GF-D8 (cell line): ENCODE results near the gene CLIP1.
"Not testable (repeated sequence)": the region's sequence is repeated elsewhere in the genome, so short reads cannot be mapped to it uniquely, and the experiment has no call there.

Experiments
- DNase-seq: peaks from one replicate; lab custom pipeline; 2025; lab: John Stamatoyannopoulos, UW

Gene CLIP1

GRCh38 chr12:122310626-122311333 is 111.7 kb downstream of the CLIP1 start:
- DNase-seq: no peak

- DNase-seq: no peak
Measured at GRCh38 chr12:122309564-122310121, 112.8 kb downstream of the CLIP1 start.

DNA sequence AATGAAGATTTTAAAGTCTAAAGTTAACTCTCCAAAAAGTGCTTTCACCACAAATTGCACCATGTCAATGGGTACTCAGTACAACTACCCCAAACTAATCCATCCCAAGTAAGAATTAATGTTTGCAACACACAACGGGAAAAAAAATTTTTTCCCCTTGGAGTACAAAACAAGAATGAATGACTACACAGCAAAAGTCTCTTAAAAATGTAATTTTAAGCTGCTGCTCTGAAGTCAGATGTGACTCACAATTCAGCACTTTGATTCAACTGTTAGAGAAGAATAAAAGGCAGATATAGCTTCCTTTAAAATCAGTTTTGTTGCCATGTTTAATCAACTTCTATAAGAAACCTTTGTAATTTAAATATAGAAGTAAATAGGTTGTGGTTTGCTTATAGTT is 113.7 kb downstream of the CLIP1 start:
- no peak for DNase-seq

DNA sequence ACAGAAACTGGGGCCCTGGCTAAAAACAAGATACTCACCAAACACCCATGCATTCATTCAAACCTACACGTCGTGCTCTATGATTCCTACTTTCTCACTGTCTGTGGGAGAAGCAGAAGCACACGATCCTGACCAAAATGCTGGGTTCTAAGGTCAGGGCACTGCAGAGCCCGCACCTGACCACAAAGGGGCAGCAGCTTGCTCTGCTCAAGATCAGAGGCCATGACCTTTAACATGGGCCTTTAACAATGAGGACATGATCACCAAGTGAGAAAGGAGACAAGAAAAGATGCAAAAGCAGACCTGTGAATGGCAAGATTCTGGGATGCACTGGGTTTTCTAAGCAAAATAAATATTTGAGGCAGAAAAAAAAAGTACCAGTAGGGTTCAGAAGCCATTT is 116.1 kb downstream of the CLIP1 start:
- no peak for DNase-seq

DNA sequence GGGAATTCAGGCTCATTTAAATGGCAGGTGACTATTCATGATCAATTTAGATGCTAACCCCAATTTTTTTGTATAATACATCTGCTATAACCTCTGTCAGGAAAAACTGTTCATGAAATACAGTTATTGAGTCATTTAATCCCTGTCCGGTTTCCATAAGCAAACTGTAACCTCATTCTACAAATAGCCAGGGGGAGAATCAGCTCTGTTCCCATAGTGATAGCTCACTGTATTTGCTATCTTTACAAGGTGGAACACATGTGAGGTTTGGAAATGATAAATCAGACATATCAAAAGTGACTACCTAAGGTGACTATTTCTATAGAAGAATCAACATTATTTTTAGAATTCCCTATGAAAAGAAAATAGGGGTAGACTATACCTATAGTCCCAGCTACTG is 117.5 kb downstream of the CLIP1 start:
- DNase-seq: no peak

DNA sequence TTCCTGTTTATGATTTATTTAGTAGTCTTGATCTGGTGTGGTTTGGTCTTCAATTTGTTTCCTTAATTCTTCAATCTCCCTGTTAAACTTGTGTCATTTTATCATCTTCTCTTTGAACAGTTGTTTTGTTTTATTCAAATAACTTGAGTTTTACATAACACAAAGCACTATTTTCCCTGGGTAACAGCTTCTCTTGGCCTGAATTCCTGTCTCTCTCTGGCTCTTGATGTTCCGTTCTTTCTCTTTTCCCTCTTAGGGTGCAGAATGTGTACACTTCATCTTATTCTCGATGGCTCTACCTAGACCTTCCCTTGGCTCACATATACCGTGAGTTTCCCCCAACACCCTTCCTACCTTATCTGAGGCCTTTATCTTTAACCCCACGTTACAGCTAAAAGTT is 119.4 kb downstream of the CLIP1 start:
- DNase-seq: no peak

GRCh38 chr12:122298071-122298748 is 124.3 kb downstream of the CLIP1 start:
- no peak for DNase-seq

- no peak for DNase-seq
Measured at GRCh38 chr12:122297494-122297893, 125.0 kb downstream of the CLIP1 start.

DNA sequence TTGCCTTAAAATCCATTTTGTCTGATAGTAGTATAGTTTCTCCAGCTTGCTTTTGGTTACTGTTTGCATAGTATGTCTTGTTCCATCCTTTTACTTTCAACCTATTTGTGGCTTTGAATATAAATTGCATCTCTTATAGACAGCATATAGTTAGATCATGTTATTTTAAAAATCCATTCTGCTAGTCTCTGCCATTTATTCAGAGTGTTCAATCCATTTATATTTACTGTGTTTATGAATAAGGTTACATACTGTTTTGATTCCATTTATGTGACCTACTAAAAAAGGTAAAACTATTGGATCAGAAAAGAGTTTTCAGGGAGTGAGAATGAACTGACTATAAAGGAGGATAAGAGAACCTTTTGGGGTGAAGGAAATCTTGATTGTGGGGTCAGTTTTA is 126.6 kb downstream of the CLIP1 start:
- no peak for DNase-seq

DNA sequence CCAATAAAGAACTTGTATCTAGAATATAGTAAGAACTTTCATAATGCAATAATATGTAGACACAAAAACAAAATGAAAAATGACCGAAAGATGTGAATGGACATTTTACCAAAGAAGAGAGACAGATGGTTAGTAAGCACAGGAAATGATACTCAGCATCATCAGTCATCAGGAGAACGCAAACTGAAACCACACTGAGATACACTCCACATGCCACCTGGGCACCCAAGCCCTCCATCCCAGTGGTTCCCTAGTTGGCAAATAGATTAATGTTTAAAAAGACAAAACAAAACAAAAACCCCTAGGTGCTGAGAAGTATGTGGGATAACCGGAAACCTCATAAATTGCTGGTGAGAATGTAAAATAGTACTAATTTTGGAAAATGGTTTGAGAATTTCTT is 129.4 kb downstream of the CLIP1 start:
- no peak for DNase-seq

DNA sequence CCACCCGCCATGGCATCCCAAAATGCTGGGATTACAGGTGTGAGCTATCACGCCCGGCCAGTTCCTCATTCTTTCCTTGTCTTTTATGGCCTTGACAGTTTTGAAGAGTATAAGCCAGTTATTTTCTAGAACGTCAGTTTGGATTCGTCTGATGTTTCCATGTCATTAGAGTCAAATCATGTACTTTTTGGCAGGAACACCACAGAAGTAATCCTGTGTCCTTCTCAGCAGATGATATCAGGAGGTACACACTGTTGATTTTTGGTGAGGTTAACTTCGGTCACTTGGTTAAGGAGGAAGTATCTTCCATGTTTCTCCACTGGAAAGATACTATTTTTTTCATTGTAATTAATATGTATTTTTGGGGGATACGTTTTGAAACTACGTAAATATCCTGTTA is 131.0 kb downstream of the CLIP1 start:
- no peak for DNase-seq

DNA sequence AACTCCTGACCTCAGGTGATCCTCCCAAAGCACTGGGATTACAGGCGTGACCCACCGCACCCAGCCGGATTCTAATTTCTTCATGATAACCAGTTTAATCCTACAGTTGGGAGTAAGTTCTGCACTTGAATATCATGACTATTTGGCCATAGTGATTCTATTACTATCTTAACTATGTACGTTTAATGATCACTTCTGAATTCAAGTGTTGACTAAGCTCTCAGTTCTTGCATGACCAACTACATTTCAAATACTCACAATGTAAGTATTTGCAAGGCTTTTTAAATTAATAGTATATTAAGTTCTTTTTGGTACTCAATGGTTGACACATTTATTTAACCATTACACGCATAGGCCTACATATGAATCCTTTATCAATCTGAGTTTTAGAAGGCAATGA is 138.8 kb downstream of the CLIP1 start:
- DNase-seq: no peak

DNA sequence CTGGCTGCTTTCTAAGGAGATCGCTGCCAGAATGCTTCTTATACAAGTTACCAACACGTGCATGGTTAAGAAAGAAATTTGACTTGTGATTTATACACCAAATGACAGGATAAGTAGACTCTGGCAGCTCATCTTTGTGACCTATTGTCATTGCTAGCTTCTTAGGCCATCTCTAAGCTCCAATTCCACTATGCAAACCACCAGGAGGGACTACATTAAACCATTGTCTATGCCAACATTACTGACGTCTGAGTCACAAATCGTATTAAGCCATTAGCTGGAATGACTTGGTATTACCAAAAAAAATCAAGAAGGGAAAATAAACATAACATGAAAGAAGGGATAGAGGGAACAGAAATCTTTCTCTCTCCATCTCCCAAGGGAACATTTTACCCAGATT is 140.4 kb downstream of the CLIP1 start:
- DNase-seq: no peak

DNA sequence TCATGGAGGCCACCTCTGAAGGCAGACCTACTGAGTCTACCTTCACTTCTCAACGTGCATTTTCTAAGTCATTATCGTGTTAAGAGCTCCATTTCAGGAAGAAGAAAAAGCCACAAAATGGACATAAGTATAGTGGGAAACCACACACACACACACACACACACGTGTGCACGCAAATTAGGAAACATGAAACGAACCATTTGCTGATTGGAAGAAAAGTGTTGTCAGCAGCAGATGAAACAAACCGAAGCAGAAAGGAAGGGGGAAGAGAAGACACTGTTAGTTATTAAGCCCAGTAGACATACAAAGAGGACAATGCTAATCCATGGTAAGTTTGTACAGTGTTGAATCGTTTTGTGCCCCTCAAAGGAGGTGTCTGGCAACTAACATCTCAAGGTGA is 146.2 kb downstream of the CLIP1 start:
- peak; percentile 77 for DNase-seq

GRCh38 chr12:122275459-122275858 is 147.0 kb downstream of the CLIP1 start:
- DNase-seq: no peak

- DNase-seq: peak; percentile 71
Measured at GRCh38 chr12:122266230-122266901, 156.1 kb downstream of the CLIP1 start, which contains the start of gene VPS33A. VPS33A (minus strand) TSS chr12:122266494; CDS start chr12:122266408, 86 bp downstream.

GRCh38 chr12:122265886-122266229 is 156.6 kb downstream of the CLIP1 start:
- DNase-seq: no peak

GRCh38 chr12:122265476-122265875 is 157.0 kb downstream of the CLIP1 start:
- no peak for DNase-seq

DNA sequence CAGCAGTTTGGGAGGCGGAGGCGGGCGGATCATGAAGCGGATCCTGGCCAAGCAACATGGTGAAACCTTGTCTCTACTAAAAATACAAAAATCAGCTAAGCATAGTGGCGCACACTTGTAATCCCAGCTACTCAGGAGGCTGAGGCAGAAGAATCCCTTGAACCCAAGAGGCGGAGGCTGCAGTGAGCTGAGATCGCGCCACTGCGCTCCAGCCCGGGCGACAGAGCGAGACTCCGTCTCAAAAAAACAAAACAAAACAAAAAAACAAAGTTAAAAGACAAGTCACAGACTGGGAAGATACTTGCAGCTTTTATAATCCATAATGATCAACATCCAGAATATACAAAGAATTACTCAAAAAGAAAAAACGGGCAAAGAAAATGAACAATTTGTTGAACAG is 161.7 kb downstream of the CLIP1 start:
- DNase-seq: not testable (repeated sequence)

- DNase-seq: not testable (repeated sequence)
Measured at GRCh38 chr12:122258939-122259338, 163.5 kb downstream of the CLIP1 start.

DNA sequence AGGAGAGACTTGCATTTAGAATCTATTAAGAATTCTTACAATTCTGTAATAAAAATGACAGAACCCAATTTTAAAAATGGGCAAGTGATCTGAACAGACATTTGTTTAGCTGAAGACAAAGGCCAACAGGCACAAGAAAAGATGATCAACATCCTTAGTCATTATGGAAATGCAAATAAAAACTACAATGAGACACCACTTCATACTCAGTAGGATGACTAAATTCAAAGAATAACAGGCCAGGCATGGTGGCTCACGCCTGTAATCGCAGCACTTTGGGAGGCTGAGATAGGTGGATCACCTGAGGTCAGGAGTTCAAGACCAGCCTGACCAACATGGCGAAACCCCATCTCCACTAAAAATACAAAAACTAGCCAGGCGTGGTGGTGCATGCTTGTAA is 164.0 kb downstream of the CLIP1 start:
- not testable (repeated sequence) for DNase-seq

- no peak for DNase-seq
Measured at GRCh38 chr12:122250536-122250935, 171.9 kb downstream of the CLIP1 start.

DNA sequence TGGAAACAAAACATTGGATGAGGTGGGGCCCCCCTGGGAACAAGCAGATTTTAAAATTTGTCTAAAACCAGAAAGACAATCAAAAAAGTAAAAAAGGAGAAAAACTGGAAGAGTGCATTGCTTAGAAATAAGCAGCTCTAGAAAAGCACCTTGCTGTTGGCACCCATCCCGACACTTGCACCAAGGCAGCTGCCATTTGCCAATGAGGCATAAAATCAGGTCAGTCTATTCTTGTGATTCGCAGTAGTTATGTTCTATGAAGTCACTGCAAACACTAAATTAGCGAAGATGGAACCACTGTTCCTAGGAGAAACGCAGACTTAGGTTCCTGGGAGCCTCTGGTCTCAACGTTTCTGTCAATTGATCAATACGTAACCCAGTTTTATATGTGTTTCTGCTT is 172.4 kb downstream of the CLIP1 start:
- DNase-seq: no peak
